VCaP (cell line): ENCODE data around the gene ARHGAP26.
A peak's percentile ranks its signal among the peaks of the same experiment; 100 is the strongest.
"Not testable (repeated sequence)": the region's sequence is repeated elsewhere in the genome, so short reads cannot be mapped to it uniquely, and the experiment has no call there.

Experiments
- H3K27ac ChIP-seq: fragments of 450-650 bp; 2 replicates; pipeline ENCODE4 v1.5.1; 2017
- CTCF ChIP-seq: fragments of 450-650 bp; conservative IDR thresholded peaks from 2 replicates; pipeline ENCODE4 v1.5.1; 2017; ENCODE audit warnings: mild to moderate bottlenecking, moderate library complexity

ARHGAP26 gene

GRCh38 chr5:142978726-142979125 is 208.5 kb downstream of the ARHGAP26 start:
- no peak overlapping the region for H3K27ac ChIP-seq

GRCh38 chr5:142979636-142980035 is 209.5 kb downstream of the ARHGAP26 start:
- no peak for TF ChIP-seq CTCF
- no peak overlapping the region for H3K27ac ChIP-seq

More at GRCh38 chr5:142978726-142979125, 208.5 kb downstream of the ARHGAP26 start:
- no peak for TF ChIP-seq CTCF

- TF ChIP-seq CTCF, result no peak
- H3K27ac ChIP-seq, result peak overlapping the region; percentile 94
These were observed 211.3 kb downstream of the ARHGAP26 start for GRCh38 chr5:142981475-142981874.

- TF ChIP-seq CTCF, result no peak
- peak overlapping the region; percentile 94 for H3K27ac ChIP-seq
These were observed 212.0 kb downstream of the ARHGAP26 start for GRCh38 chr5:142981886-142982820.

GRCh38 chr5:142982821-142983200 is 212.6 kb downstream of the ARHGAP26 start:
- peak; percentile 26 for TF ChIP-seq CTCF
- peak overlapping the region; percentile 94 for H3K27ac ChIP-seq

GRCh38 chr5:142984011-142984410 is 213.8 kb downstream of the ARHGAP26 start:
- no peak for TF ChIP-seq CTCF
- peak overlapping the region; percentile 94; the same call in 1 of the 2 replicates for H3K27ac ChIP-seq

- H3K27ac ChIP-seq, result no peak overlapping the region
- no peak for TF ChIP-seq CTCF
These were observed 214.3 kb downstream of the ARHGAP26 start for GRCh38 chr5:142984525-142984924.

- H3K27ac ChIP-seq, result not testable (repeated sequence)
These were observed 219.1 kb downstream of the ARHGAP26 start for GRCh38 chr5:142989270-142989669.

- not testable (repeated sequence) for H3K27ac ChIP-seq
These were observed 219.9 kb downstream of the ARHGAP26 start for GRCh38 chr5:142990073-142990472.
